HEK293 (cell line): ENCODE data around the gene SLX9.

Source experiments
- KLF16 ChIP-seq: fragments of 450-650 bp; formaldehyde crosslinking; IDR thresholded peaks from 2 replicates; pipeline ENCODE4 v1.5.1; 2017; ENCODE audit warnings: missing biosample characterization, missing genetic modification characterization
- ZNF121 ChIP-seq: fragments of 450-650 bp; formaldehyde crosslinking; IDR thresholded peaks from 2 replicates; pipeline ENCODE4 v1.5.1; 2016; ENCODE audit warnings: missing biosample characterization, missing genetic modification characterization
- TF ChIP-seq, protein P1 (sequence below): fragments of 450-650 bp; formaldehyde crosslinking; IDR thresholded peaks from 2 replicates; pipeline ENCODE4 v1.5.1; 2016; ENCODE audit warnings: missing biosample characterization, missing genetic modification characterization
- TF ChIP-seq, protein P2 (sequence below): fragments of 450-650 bp; formaldehyde crosslinking; optimal IDR thresholded peaks from 2 replicates; pipeline ENCODE3; 2016; ENCODE audit warnings: missing biosample characterization, mild to moderate bottlenecking, missing genetic modification characterization
- TF ChIP-seq, protein P3 (sequence below): fragments of 450-650 bp; IDR thresholded peaks from 2 replicates; pipeline ENCODE4 v1.5.1; 2018; ENCODE audit warnings: missing biosample characterization, missing genetic modification characterization

DNA sequence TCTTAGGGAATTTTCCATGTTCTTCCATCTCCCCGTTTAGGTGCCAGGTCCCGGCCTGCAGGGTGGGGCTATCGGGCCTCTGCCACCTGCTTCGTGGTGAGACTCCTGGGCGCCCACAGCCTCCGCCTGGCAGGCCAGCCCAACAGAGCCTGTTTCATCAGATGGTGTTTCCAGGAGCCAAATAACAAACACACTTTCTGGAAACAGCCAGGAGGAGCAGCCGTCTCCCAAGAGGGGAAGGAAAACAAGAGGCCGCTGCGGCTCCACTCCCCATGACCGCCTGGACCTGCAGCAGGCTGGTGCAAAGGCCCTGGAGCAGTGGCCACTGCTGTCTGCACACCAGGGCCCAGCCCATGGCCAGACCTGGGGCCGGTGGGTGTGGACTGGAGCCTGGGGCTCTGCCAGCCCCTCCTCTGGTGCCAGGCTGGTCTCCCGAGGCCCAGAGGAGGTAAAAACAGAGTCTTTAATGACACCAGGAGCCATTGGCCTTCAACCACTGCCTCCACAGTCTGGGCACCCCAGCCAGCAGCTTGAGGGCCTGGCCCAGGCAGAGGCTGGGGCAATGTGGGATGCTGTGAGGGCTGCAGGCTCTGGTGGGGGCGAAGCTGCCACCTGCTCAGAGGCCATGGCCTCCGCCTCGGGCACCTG is 55.0 kb downstream of the SLX9 start:
- TF ChIP-seq ZNF121 (tag by site-specific recombination) (no peak), KLF16 (no peak)
- TF ChIP-seq, protein P1, sequence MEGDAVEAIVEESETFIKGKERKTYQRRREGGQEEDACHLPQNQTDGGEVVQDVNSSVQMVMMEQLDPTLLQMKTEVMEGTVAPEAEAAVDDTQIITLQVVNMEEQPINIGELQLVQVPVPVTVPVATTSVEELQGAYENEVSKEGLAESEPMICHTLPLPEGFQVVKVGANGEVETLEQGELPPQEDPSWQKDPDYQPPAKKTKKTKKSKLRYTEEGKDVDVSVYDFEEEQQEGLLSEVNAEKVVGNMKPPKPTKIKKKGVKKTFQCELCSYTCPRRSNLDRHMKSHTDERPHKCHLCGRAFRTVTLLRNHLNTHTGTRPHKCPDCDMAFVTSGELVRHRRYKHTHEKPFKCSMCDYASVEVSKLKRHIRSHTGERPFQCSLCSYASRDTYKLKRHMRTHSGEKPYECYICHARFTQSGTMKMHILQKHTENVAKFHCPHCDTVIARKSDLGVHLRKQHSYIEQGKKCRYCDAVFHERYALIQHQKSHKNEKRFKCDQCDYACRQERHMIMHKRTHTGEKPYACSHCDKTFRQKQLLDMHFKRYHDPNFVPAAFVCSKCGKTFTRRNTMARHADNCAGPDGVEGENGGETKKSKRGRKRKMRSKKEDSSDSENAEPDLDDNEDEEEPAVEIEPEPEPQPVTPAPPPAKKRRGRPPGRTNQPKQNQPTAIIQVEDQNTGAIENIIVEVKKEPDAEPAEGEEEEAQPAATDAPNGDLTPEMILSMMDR (tag by site-specific recombination) = no peak
- TF ChIP-seq, protein P2, sequence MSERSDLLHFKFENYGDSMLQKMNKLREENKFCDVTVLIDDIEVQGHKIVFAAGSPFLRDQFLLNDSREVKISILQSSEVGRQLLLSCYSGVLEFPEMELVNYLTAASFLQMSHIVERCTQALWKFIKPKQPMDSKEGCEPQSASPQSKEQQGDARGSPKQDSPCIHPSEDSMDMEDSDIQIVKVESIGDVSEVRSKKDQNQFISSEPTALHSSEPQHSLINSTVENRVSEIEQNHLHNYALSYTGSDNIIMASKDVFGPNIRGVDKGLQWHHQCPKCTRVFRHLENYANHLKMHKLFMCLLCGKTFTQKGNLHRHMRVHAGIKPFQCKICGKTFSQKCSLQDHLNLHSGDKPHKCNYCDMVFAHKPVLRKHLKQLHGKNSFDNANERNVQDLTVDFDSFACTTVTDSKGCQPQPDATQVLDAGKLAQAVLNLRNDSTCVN (tag by site-specific recombination) = no peak
- TF ChIP-seq, protein P3, sequence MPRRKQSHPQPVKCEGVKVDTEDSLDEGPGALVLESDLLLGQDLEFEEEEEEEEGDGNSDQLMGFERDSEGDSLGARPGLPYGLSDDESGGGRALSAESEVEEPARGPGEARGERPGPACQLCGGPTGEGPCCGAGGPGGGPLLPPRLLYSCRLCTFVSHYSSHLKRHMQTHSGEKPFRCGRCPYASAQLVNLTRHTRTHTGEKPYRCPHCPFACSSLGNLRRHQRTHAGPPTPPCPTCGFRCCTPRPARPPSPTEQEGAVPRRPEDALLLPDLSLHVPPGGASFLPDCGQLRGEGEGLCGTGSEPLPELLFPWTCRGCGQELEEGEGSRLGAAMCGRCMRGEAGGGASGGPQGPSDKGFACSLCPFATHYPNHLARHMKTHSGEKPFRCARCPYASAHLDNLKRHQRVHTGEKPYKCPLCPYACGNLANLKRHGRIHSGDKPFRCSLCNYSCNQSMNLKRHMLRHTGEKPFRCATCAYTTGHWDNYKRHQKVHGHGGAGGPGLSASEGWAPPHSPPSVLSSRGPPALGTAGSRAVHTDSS (tag by site-specific recombination) = no peak
